HFFc6 (cell line): ENCODE measurements around the gene LMBRD1. TPM values are rescaled to one million over a fixed set of nuclear protein-coding genes. Genes with fewer than 3 reads are reported as not detected.
A peak's percentile ranks its signal among the peaks of the same experiment; 100 is the strongest.

ENCODE experiments used
- DNase-seq: peaks from one replicate; pipeline ENCODE4 v3.0.0-alpha.2; 2018
- H3K27ac Mint-ChIP-seq: 2 replicates; pipeline ENCODE4 v1.8.0; 2020; ENCODE audit warnings: mild to moderate bottlenecking, mixed read lengths
- H3K27me3 Mint-ChIP-seq: 2 replicates; pipeline ENCODE4 v1.8.0; 2021; ENCODE audit warnings: mild to moderate bottlenecking, moderate library complexity, mixed read lengths; ENCODE audit not compliant: insufficient read depth
- H3K36me3 Mint-ChIP-seq: 2 replicates; pipeline ENCODE4 v1.8.0; 2021; ENCODE audit warnings: low read depth, mixed read lengths
- H3K4me1 Mint-ChIP-seq: 2 replicates; pipeline ENCODE4 v1.8.0; 2020; ENCODE audit warnings: low read depth, mixed read lengths
- H3K4me3 Mint-ChIP-seq: 2 replicates; pipeline ENCODE4 v1.8.0; 2020; ENCODE audit warnings: mild to moderate bottlenecking, moderate library complexity, mixed read lengths
- H3K9me3 Mint-ChIP-seq: 2 replicates; pipeline ENCODE4 v1.8.0; 2020; ENCODE audit warnings: mild to moderate bottlenecking, mixed read lengths
- CTCF ChIP-seq: fragments of 200-600 bp; sonication (generic); IDR thresholded peaks from 2 replicates; pipeline ENCODE4 v1.5.0; 2021; ENCODE audit warnings: antibody characterized with exemption, mild to moderate bottlenecking
- total RNA-seq, 6 experiments: library from RNA; stranded (reverse); fragmentation: NEBNext Ultra II Directional; extraction: Animal tissue kit (Norgen Biotek cat#: 25700); gene quantifications; 2 replicates in 1 of 6; 3 replicates in 5 of 6; pipeline ENCODE4 v1.2.3, GENCODE V29; 2021

LMBRD1 gene
- total RNA-seq, 6 experiments from 2014 or later, result 17.0 to 22.3 (median 21.4) TPM

- H3K9me3 Mint-ChIP-seq, result no peaks in the 10 kb centered on the region
- DNase-seq, result peak; percentile 43
These were observed 77.1 kb downstream of the LMBRD1 start for GRCh38 chr6:69719602-69720193.

GRCh38 chr6:69706724-69707123, 90.1 kb downstream of the LMBRD1 start:
- H3K27ac Mint-ChIP-seq, result no peak overlapping the region
- no peak for TF ChIP-seq CTCF

More at GRCh38 chr6:69719602-69720193, 77.1 kb downstream of the LMBRD1 start:
- no peaks in the 10 kb centered on the region for H3K27me3 Mint-ChIP-seq
- H3K4me3 Mint-ChIP-seq, result no peak overlapping the region
- H3K27ac Mint-ChIP-seq, result no peak overlapping the region
- H3K36me3 Mint-ChIP-seq, result peaks cover 5% of the 10 kb centered on the region
- peak; percentile 74 for TF ChIP-seq CTCF
- H3K4me1 Mint-ChIP-seq, result no peaks in the 10 kb centered on the region

DNA sequence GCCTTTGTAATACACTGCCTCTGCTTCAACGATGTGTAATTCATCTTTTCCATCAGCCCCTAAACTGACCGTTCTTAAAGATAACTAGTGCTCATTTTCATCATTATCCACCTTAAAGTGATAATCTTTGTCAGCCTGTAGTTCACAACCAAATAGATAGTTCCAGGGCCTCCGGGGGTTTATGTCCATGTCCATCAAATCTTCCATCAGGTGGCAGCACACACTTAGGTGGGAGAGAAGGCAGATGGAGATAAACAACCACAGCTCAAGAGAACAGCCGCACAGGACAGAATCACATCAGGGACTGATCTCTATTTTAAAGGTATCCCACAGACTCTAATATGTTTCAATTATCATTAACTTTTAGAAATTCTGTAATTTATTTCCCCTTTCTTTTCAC, 90.9 kb downstream of the LMBRD1 start:
- no peak overlapping the region for H3K4me3 Mint-ChIP-seq
- peaks cover 13% of the 10 kb centered on the region for H3K4me1 Mint-ChIP-seq
- H3K36me3 Mint-ChIP-seq, result peaks cover 5% of the 10 kb centered on the region; the same call in 1 of the 2 replicates
- H3K27me3 Mint-ChIP-seq, result no peaks in the 10 kb centered on the region
- no peak overlapping the region for H3K27ac Mint-ChIP-seq
- DNase-seq, result no peak
- H3K9me3 Mint-ChIP-seq, result no peaks in the 10 kb centered on the region
- TF ChIP-seq CTCF, result no peak

More at GRCh38 chr6:69706724-69707123, 90.1 kb downstream of the LMBRD1 start:
- Mint-ChIP-seq H3K4me1 (peaks cover 13% of the 10 kb centered on the region), H3K4me3 (no peak overlapping the region), H3K27me3 (no peaks in the 10 kb centered on the region), H3K9me3 (no peaks in the 10 kb centered on the region), H3K36me3 (peaks cover 5% of the 10 kb centered on the region; the same call in 1 of the 2 replicates)
- no peak for DNase-seq

GRCh38 chr6:69704916-69705315, 91.9 kb downstream of the LMBRD1 start:
- Mint-ChIP-seq H3K27me3 (no peaks in the 10 kb centered on the region), H3K27ac (no peak overlapping the region), H3K36me3 (peaks cover 5% of the 10 kb centered on the region; the same call in 1 of the 2 replicates), H3K4me3 (no peak overlapping the region), H3K4me1 (peaks cover 13% of the 10 kb centered on the region), H3K9me3 (no peaks in the 10 kb centered on the region)
- no peak for TF ChIP-seq CTCF
- no peak for DNase-seq

DNA sequence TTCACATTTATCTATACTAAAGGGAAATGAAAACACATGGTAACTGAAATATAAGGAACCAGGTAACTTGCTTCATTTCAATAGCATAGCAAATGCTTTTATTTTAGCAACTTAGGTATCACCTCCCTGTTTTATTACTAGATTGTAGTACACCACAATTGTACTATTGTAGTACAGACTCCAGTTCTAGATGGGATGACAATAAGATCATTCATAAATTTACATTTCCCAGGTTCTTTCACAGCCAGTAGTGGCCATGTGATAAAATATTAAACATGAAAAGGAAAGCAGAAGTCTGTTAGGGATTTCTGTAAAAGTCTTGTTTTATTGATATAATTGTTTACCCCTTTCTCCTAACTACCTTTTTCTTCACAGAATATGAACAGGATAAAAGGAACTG, 97.2 kb downstream of the LMBRD1 start:
- TF ChIP-seq CTCF, result no peak
- Mint-ChIP-seq H3K36me3 (peaks cover 4% of the 10 kb centered on the region; the same call in 1 of the 2 replicates), H3K4me1 (peaks cover 14% of the 10 kb centered on the region), H3K27me3 (no peaks in the 10 kb centered on the region), H3K27ac (no peak overlapping the region), H3K4me3 (no peak overlapping the region), H3K9me3 (no peaks in the 10 kb centered on the region)
- DNase-seq, result no peak
